K562 (cell line): ENCODE results near the gene ANKRD45. TPM values are rescaled to one million over a fixed set of nuclear protein-coding genes. Genes with fewer than 3 reads are reported as not detected.

Source experiments
- ATAC-seq: fragments of 200-7000 bp; cut with Tn5 transposase; 3 replicates; pipeline ENCODE4 v1.9.1; 2020; ENCODE audit warnings: moderate library complexity
- BruUV-seq: library from RNA; stranded (reverse); fragments of 400-500 nt; replicated peaks from 2 replicates; lab custom pipeline; 2021; lab: Mats Ljungman, UMichigan
- CTCF ChIA-PET: fragments of 300-600 bp; formaldehyde crosslinking; extraction: SDS; loops from one replicate; lab custom pipeline; 2021; ENCODE audit warnings: low intra/inter-chr PET ratio; lab: Yijun Ruan, JAX
- POLR2A ChIA-PET: fragments of 300-600, 350-650 bp; sonication (Branson Sonifier 250); formaldehyde crosslinking; extraction: SDS; loops from one replicate; lab custom pipeline; 2021; ENCODE audit warnings: antibody characterized with exemption, inconsistent platforms; lab: Yijun Ruan, JAX
- DNase-seq, 4 experiments: peaks; one replicate each; pipeline versions ENCODE4 v3.0.0 to v3.0.0-alpha.2; 2011 to 2018; ENCODE audit warnings: low spot score in 3 of 4, mixed read lengths in 3 of 4; ENCODE audit errors: extremely low read depth in 1 of 4
- FAIRE-seq: peaks from 2 replicates; lab custom pipeline; 2011; peaks lifted over from hg19 to GRCh38; lab: Jason Lieb, UNC
- H2AFZ ChIP-seq: 2 replicates; pipeline ENCODE4 v1.6.0; 2011; ENCODE audit warnings: low read depth, low read length, control low read depth, inconsistent platforms
- H3K27ac ChIP-seq: fragments of 200-600 bp; 3 replicates; pipeline ENCODE4 v1.8.0; 2011; ENCODE audit warnings: low read depth, mild to moderate bottlenecking, control low read depth, inconsistent platforms, low read length, moderate library complexity, mixed read lengths; ENCODE audit errors: extremely low read depth
- H3K27me3 ChIP-seq, 2 experiments: fragments of 300-600 bp in 1 of 2; 2 replicates in 1 of 2; 3 replicates in 1 of 2; pipeline versions ENCODE4 v1.6.0 to v1.8.0; 2011; ENCODE audit warnings: inconsistent platforms in 2 of 2, low read length in 2 of 2, mild to moderate bottlenecking in 1 of 2, mixed read lengths in 1 of 2, moderate library complexity in 1 of 2; ENCODE audit not compliant: control insufficient read depth in 2 of 2, insufficient read depth in 2 of 2
- H3K36me3 ChIP-seq: fragments of 300-600 bp; 3 replicates; pipeline ENCODE4 v1.8.0; 2011; ENCODE audit warnings: mild to moderate bottlenecking, low read length, inconsistent platforms; ENCODE audit not compliant: control insufficient read depth, insufficient read depth
- H3K4me1 ChIP-seq, 2 experiments: fragments of 200-600 bp in 1 of 2; replicated peaks in 1 of 2; 2 replicates in 1 of 2; 3 replicates in 1 of 2; pipeline versions ENCODE4 v1.5.1 to v1.8.0; 2011; ENCODE audit warnings: inconsistent platforms in 2 of 2, low read length in 2 of 2, mild to moderate bottlenecking in 1 of 2, mixed read lengths in 1 of 2, moderate library complexity in 1 of 2; ENCODE audit not compliant: control insufficient read depth in 2 of 2, insufficient read depth in 2 of 2
- H3K4me2 ChIP-seq: 2 replicates; pipeline ENCODE4 v1.6.1; 2011; ENCODE audit warnings: low read length, control low read depth, inconsistent platforms, mixed read lengths; ENCODE audit not compliant: insufficient read depth
- H3K4me3 ChIP-seq: fragments of 200-600 bp; sonication (generic), shearing (Covaris generic); 2 replicates; pipeline ENCODE4 v1.5.1; 2016; ENCODE audit warnings: control low read depth, inconsistent platforms
- H3K79me2 ChIP-seq: fragments of 200-600 bp; 3 replicates; pipeline ENCODE4 v1.8.0; 2011; ENCODE audit warnings: low read length, inconsistent platforms; ENCODE audit not compliant: control insufficient read depth, insufficient read depth
- H3K9ac ChIP-seq, 2 experiments: 2 replicates each; pipeline versions ENCODE4 v1.6.0 to v1.6.1; 2011; ENCODE audit warnings: low read depth in 2 of 2, low read length in 2 of 2, control low read depth in 1 of 2, inconsistent platforms in 1 of 2, mild to moderate bottlenecking in 1 of 2, mixed read lengths in 1 of 2; ENCODE audit not compliant: insufficient read depth in 1 of 2
- H3K9me1 ChIP-seq: one replicate; pipeline ENCODE4 v1.6.0; 2011; ENCODE audit warnings: inconsistent platforms, mild to moderate bottlenecking, low read length, moderate library complexity; ENCODE audit not compliant: control insufficient read depth, insufficient read depth
- H3K9me3 ChIP-seq: replicated peaks from 2 replicates; pipeline ENCODE4 v1.5.1; 2011; ENCODE audit warnings: low read depth, low read length, inconsistent platforms; ENCODE audit not compliant: control insufficient read depth, insufficient read depth
- H4K20me1 ChIP-seq: replicated peaks from 2 replicates; pipeline ENCODE4 v1.6.1; 2011; ENCODE audit warnings: low read length, inconsistent platforms, mixed read lengths; ENCODE audit not compliant: control insufficient read depth, insufficient read depth
- CEBPB ChIP-seq: fragments of 450-650 bp; IDR thresholded peaks from 2 replicates; pipeline ENCODE4 v1.6.1; 2016; ENCODE audit warnings: missing genetic modification characterization, missing compliant biosample characterization
- HSF4 ChIP-seq: fragments of 250-450 bp; sonication (Bioruptor Pico); IDR thresholded peaks from 2 replicates; pipeline ENCODE4 v2.1.2; 2022; ENCODE audit warnings: mild to moderate bottlenecking, moderate library complexity, borderline replicate concordance
- ILF3 ChIP-seq: fragments of 450-650 bp; IDR thresholded peaks from 2 replicates; pipeline ENCODE4 v1.6.1; 2018; ENCODE audit warnings: antibody characterized with exemption, mild to moderate bottlenecking, moderate library complexity, borderline replicate concordance
- KLF6 ChIP-seq: fragments of 250-450 bp; sonication (Bioruptor Pico); IDR thresholded peaks from 2 replicates; pipeline ENCODE4 v1.4.0; 2020; ENCODE audit warnings: mild to moderate bottlenecking, moderate library complexity, borderline replicate concordance
- MNT ChIP-seq, 2 experiments: fragments of 450-650 bp; conservative IDR thresholded peaks; 2 replicates each; pipeline ENCODE4 v1.6.1; 2017; ENCODE audit warnings: mild to moderate bottlenecking in 2 of 2, moderate library complexity in 2 of 2
- SRSF3 ChIP-seq: fragments of 200-400 bp; formaldehyde crosslinking; IDR thresholded peaks from 2 replicates; pipeline ENCODE4 v1.6.1; 2016; ENCODE audit warnings: mild to moderate bottlenecking, low read length, moderate library complexity; ENCODE audit not compliant: insufficient read depth
- ZBED1 ChIP-seq: IDR thresholded peaks from 2 replicates; pipeline ENCODE4 v1.6.1; 2014
- ZBTB49 ChIP-seq: sonication (generic); formaldehyde crosslinking; IDR thresholded peaks from 2 replicates; pipeline ENCODE4 v1.8.0; 2022; ENCODE audit warnings: missing genetic modification reagents, mild to moderate bottlenecking, borderline replicate concordance
- ZNF408 ChIP-seq: fragments of 250-450 bp; sonication (Bioruptor Pico); IDR thresholded peaks from 2 replicates; pipeline ENCODE4 v1.4.0; 2020; ENCODE audit warnings: low read depth, mild to moderate bottlenecking, moderate library complexity
- ZNF766 ChIP-seq: fragments of 200-800 bp; sonication (Bioruptor generic); conservative IDR thresholded peaks from 2 replicates; pipeline ENCODE4 v1.6.1; 2016; ENCODE audit warnings: missing genetic modification characterization, missing compliant biosample characterization
- WGBS: fragments of 100-300 bp; shearing (Covaris generic); methylation state at CpG from one replicate; pipeline ENCODE4 v1.1.6; 2016; ENCODE audit warnings: low coverage, mixed read lengths; ENCODE audit not compliant: insufficient coverage; ENCODE audit errors: missing lambda C conversion rate; 5-methylcytosine and 5-hydroxymethylcytosine counted together
- in situ Hi-C: fragments of 300-500 bp; cut with MboI; formaldehyde crosslinking; loops from 4 replicates; pipeline ENCODE4 v1.15.0; 2018; ENCODE audit warnings: inconsistent platforms, mixed read lengths
- intact Hi-C: fragments of 100-400 bp; cut with micrococcal nuclease; formaldehyde crosslinking; loops from 2 replicates; pipeline ENCODE4 v1.14.2; 2022
- polyA plus RNA-seq, 8 experiments: library from polyadenylated mRNA; depleted of rRNA in 4 of 8; stranded (reverse) in 5 of 8; unstranded in 3 of 8; fragments of >200 nt; fragmentation: Nextera tagmentation in 2 of 8; fragmentation: Illumina TruSeq in 1 of 8; extraction: Ambion mirVana in 2 of 8; extraction: Trizol in 1 of 8; gene quantifications; 2 replicates each; pipeline versions ENCODE4 v1.2.1 to v1.2.3, GENCODE V29; 2011 to 2014; ENCODE audit warnings: inconsistent platforms in 1 of 8, missing spikeins in 1 of 8
- total RNA-seq, 7 experiments: library from RNA; depleted of rRNA in 6 of 7; stranded (reverse); fragments of >200 nt in 6 of 7; fragmentation: Illumina TruSeq in 2 of 7; extraction: Trizol in 2 of 7; gene quantifications; 2 replicates each; pipeline versions ENCODE4 v1.2.1 to v1.2.3, GENCODE V29; 2011 to 2021; ENCODE audit warnings: low replicate concordance in 1 of 7

The ANKRD45 gene
- total and polyA plus RNA-seq, 9 of the 15 experiments (the other 6 are each of a cell fraction or from before 2014, with no cell fraction given): 0.10 to 0.30 (median 0.11) TPM; not detected in 2

- ChIA-PET POLR2A (interaction anchor here (1.1 kb wide), 1 partner anchor 22 kb away, joined by 7 read pairs; no protein-coding TSS in a partner anchor), CTCF (no interaction called here)
- H3K9me1 ChIP-seq: no peaks in the 10 kb centered on the region
- H3K27ac ChIP-seq: no peak overlapping the region
- no peak overlapping the region for H3K9ac ChIP-seq
- no peaks in the 10 kb centered on the region for H3K36me3 ChIP-seq
- no TSS peak for BruUV-seq
- peak overlapping the region; percentile 41; the same call in 1 of the 2 replicates for H2AFZ ChIP-seq
- DNase-seq (no peak), ATAC-seq (no peak), FAIRE-seq (no peak)
- WGBS: 28% methylated on average over 2 of the region's 2 CpGs
- TF ChIP-seq ZNF766 (CRISPR knock-in tag): no peak
- no peak for TF ChIP-seq HSF4 (CRISPR knock-in tag)
- TF ChIP-seq SRSF3: no peak
- no peak for TF ChIP-seq ZNF408
- no peak for TF ChIP-seq ZBTB49 (CRISPR knock-in tag)
- no peak for TF ChIP-seq ZBED1
- no peak for TF ChIP-seq CEBPB (tag)
- TF ChIP-seq MNT (conservative IDR thresholded peaks at IDR 0.05): no peak
- no peak for TF ChIP-seq KLF6 (CRISPR knock-in tag)
- no peak for TF ChIP-seq ILF3
- H3K27me3 ChIP-seq: no peaks in the 10 kb centered on the region
- in situ Hi-C loops: no loop called here
- H3K4me1 ChIP-seq: peaks cover 0 to 10% of the 10 kb centered on the region in 2 experiments; a peak in 2 of 5 replicates
- H3K9me3 ChIP-seq: no peaks in the 10 kb centered on the region
- intact Hi-C loops: no loop called here
- no peak overlapping the region for H3K4me3 ChIP-seq
- no peaks in the 10 kb centered on the region for H4K20me1 ChIP-seq
- no peak overlapping the region for H3K4me2 ChIP-seq
- H3K79me2 ChIP-seq: no peaks in the 10 kb centered on the region
Observed at GRCh38 chr1:173601588-173601987, 68.1 kb downstream of the ANKRD45 start.
